GM12892 (cell line): ENCODE measurements around the gene CAMK2D.

Source experiments
- POLR2A ChIP-seq: IDR thresholded peaks from 2 replicates; pipeline ENCODE4 v1.6.1; 2011; ENCODE audit warnings: low read depth, low read length, control low read depth
- POLR2AphosphoS5 ChIP-seq: IDR thresholded peaks from 2 replicates; pipeline ENCODE4 v1.6.1; 2011; ENCODE audit warnings: low read depth, low read length, control low read depth

DNA sequence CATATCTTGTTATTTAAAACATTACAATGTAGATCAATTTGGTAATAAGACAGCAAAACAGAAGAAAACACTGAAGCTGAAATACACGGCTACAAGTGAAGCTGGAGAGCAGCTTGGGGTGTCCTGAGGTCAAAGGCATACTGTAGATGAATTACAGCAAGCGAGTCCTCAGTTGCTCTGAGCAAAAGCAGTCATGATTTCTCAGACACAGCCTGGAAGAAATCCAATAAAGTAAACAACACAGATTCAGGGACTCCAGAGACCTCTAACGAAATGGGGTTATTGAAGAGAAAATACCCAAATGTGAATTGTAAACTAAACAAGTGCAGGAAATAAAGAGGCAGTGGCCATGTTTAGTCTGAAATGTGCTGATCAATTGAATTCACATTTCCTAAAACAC is 324.4 kb downstream of the CAMK2D start:
- TF ChIP-seq POLR2AphosphoS5 (no peak), POLR2A (no peak)
